H1 (cell line): ENCODE results near the gene WDR33. TPM values are rescaled to one million over a fixed set of nuclear protein-coding genes. Genes with fewer than 3 reads are reported as not detected.
A peak's percentile ranks its signal among the peaks of the same experiment; 100 is the strongest.

Source experiments
- CTCF ChIA-PET: fragments of 300-600 bp; sonication (Branson Sonifier 250); formaldehyde crosslinking; loops from one replicate; lab custom pipeline; 2021; ENCODE audit not compliant: partially characterized antibody; lab: Charles Lee
- POLR2A ChIA-PET: fragments of 300-600 bp; sonication (Branson Sonifier 250); formaldehyde crosslinking; loops from one replicate; lab custom pipeline; 2021; ENCODE audit warnings: inconsistent platforms; ENCODE audit not compliant: partially characterized antibody; lab: Charles Lee
- DNase-seq, 2 experiments: peaks; one replicate each; pipeline versions ENCODE4 v3.0.0 to v3.0.0-alpha.2; 2010 to 2022; ENCODE audit warnings: low spot score in 2 of 2, low read depth in 1 of 2, mixed read lengths in 1 of 2
- FAIRE-seq: peaks from 2 replicates; lab custom pipeline; 2011; peaks lifted over from hg19 to GRCh38; lab: Jason Lieb, UNC
- H2AFZ ChIP-seq: 2 replicates; pipeline ENCODE4 v1.8.1; 2012; ENCODE audit warnings: low read length, inconsistent platforms
- H2AK5ac ChIP-seq: 2 replicates; pipeline ENCODE4 v1.6.1; 2013; ENCODE audit warnings: low read depth, low read length
- H2BK120ac ChIP-seq: replicated peaks from 2 replicates; pipeline ENCODE3; 2013; ENCODE audit warnings: low read depth, low read length, inconsistent platforms
- H2BK12ac ChIP-seq: 2 replicates; pipeline ENCODE4 v1.6.1; 2013; ENCODE audit warnings: low read depth, low read length
- H2BK15ac ChIP-seq: 2 replicates; pipeline ENCODE4 v1.6.1; 2013; ENCODE audit warnings: low read length
- H2BK20ac ChIP-seq: 2 replicates; pipeline ENCODE4 v1.6.1; 2013; ENCODE audit warnings: low read length
- H2BK5ac ChIP-seq: 2 replicates; pipeline ENCODE4 v1.6.1; 2013; ENCODE audit warnings: low read depth, low read length
- H3K14ac ChIP-seq: 2 replicates; pipeline ENCODE4 v1.6.1; 2013; ENCODE audit warnings: inconsistent platforms; ENCODE audit not compliant: insufficient read length
- H3K18ac ChIP-seq: 2 replicates; pipeline ENCODE4 v1.6.1; 2013; ENCODE audit warnings: low read length; ENCODE audit errors: extremely low read depth
- H3K23ac ChIP-seq: 2 replicates; pipeline ENCODE4 v1.6.1; 2013; ENCODE audit warnings: inconsistent platforms; ENCODE audit not compliant: insufficient read length
- H3K23me2 ChIP-seq: 2 replicates; pipeline ENCODE4 v1.6.1; 2013; ENCODE audit warnings: low read depth, low read length
- H3K27ac ChIP-seq: 2 replicates; pipeline ENCODE4 v1.6.1; 2011; ENCODE audit warnings: low read depth, low read length, inconsistent platforms
- H3K27me3 ChIP-seq, 4 experiments: replicated peaks in 1 of 4; 1 replicate in 1 of 4; 2 replicates in 3 of 4; pipeline versions ENCODE4 v1.6.1 to v1.8.1; 2011 to 2013; ENCODE audit warnings: low read length in 3 of 4, mild to moderate bottlenecking in 3 of 4, inconsistent platforms in 2 of 4, mixed read lengths in 2 of 4, moderate library complexity in 1 of 4; ENCODE audit not compliant: control insufficient read depth in 3 of 4, insufficient read depth in 3 of 4; ENCODE audit errors: extremely low read depth in 1 of 4
- H3K36me3 ChIP-seq, 4 experiments: 2 replicates each; pipeline versions ENCODE4 v1.6.1 to v1.8.1; 2011 to 2013; ENCODE audit warnings: mild to moderate bottlenecking in 4 of 4, low read length in 3 of 4, moderate library complexity in 2 of 4, control low read depth in 1 of 4, inconsistent platforms in 1 of 4; ENCODE audit not compliant: insufficient read depth in 4 of 4, control insufficient read depth in 2 of 4
- H3K4ac ChIP-seq: replicated peaks from 2 replicates; pipeline ENCODE3; 2013; ENCODE audit warnings: low read length, low read depth, mixed read lengths, inconsistent platforms; ENCODE audit not compliant: insufficient read length
- H3K4me1 ChIP-seq, 4 experiments: replicated peaks in 1 of 4; 1 replicate in 1 of 4; 2 replicates in 3 of 4; pipeline versions ENCODE4 v1.6.1 to v1.8.1; 2011 to 2013; ENCODE audit warnings: low read length in 3 of 4, inconsistent platforms in 2 of 4, mixed read lengths in 1 of 4; ENCODE audit not compliant: insufficient read depth in 4 of 4, control insufficient read depth in 3 of 4
- H3K4me2 ChIP-seq, 2 experiments: 2 replicates each; pipeline versions ENCODE4 v1.6.1 to v1.8.1; 2011 to 2013; ENCODE audit warnings: low read depth in 2 of 2, low read length in 2 of 2, control low read depth in 1 of 2, inconsistent platforms in 1 of 2, mild to moderate bottlenecking in 1 of 2; ENCODE audit not compliant: insufficient read depth in 1 of 2
- H3K4me3 ChIP-seq, 4 experiments: fragments of 200-600, 300-600 bp in 1 of 4; sonication (generic), shearing (Covaris generic), sonication (Bioruptor Twin) in 1 of 4; 2 replicates each; pipeline versions ENCODE4 v1.5.1 to v1.8.1; 2011 to 2016; ENCODE audit warnings: low read length in 4 of 4, low read depth in 3 of 4, control low read depth in 2 of 4, inconsistent platforms in 2 of 4, mild to moderate bottlenecking in 2 of 4, mixed read lengths in 1 of 4, moderate library complexity in 1 of 4; ENCODE audit not compliant: insufficient read depth in 2 of 4; ENCODE audit errors: extremely low read depth in 1 of 4
- H3K56ac ChIP-seq: replicated peaks from 2 replicates; pipeline ENCODE3; 2013; ENCODE audit warnings: low read depth, mild to moderate bottlenecking, mixed read lengths, low read length, inconsistent platforms; ENCODE audit not compliant: insufficient read length
- H3K79me1 ChIP-seq: 2 replicates; pipeline ENCODE4 v1.6.1; 2013; ENCODE audit warnings: low read depth, low read length, control low read depth
- H3K79me2 ChIP-seq, 2 experiments: 2 replicates each; pipeline versions ENCODE4 v1.6.1 to v1.8.1; 2012 to 2013; ENCODE audit warnings: low read length in 2 of 2, mild to moderate bottlenecking in 2 of 2, inconsistent platforms in 1 of 2; ENCODE audit not compliant: insufficient read depth in 2 of 2, control insufficient read depth in 1 of 2
- H3K9ac ChIP-seq, 4 experiments: replicated peaks in 1 of 4; 1 replicate in 1 of 4; 2 replicates in 3 of 4; pipeline versions ENCODE4 v1.6.1 to v1.8.1; 2011 to 2013; ENCODE audit warnings: low read depth in 3 of 4, low read length in 3 of 4, control low read depth in 2 of 4, mild to moderate bottlenecking in 2 of 4, moderate library complexity in 2 of 4, inconsistent platforms in 1 of 4; ENCODE audit errors: extremely low read depth in 1 of 4
- H3K9me3 ChIP-seq, 2 experiments: 2 replicates each; pipeline versions ENCODE4 v1.6.1 to v1.8.1; 2012 to 2013; ENCODE audit warnings: mild to moderate bottlenecking in 2 of 2, moderate library complexity in 2 of 2, control low read depth in 1 of 2, inconsistent platforms in 1 of 2, low read depth in 1 of 2, low read length in 1 of 2, mixed read lengths in 1 of 2; ENCODE audit not compliant: insufficient read depth in 2 of 2
- H4K20me1 ChIP-seq, 2 experiments: replicated peaks in 1 of 2; 2 replicates each; pipeline versions ENCODE3 to v1.8.1; 2011 to 2013; ENCODE audit warnings: inconsistent platforms in 2 of 2, low read length in 2 of 2, mild to moderate bottlenecking in 1 of 2; ENCODE audit not compliant: insufficient read depth in 2 of 2, control insufficient read depth in 1 of 2
- H4K5ac ChIP-seq: 2 replicates; pipeline ENCODE4 v1.6.1; 2013; ENCODE audit warnings: low read length, low read depth, mixed read lengths, inconsistent platforms; ENCODE audit not compliant: insufficient read length
- H4K8ac ChIP-seq: 2 replicates; pipeline ENCODE4 v1.8.0; 2013; ENCODE audit warnings: mild to moderate bottlenecking, moderate library complexity, low read length, inconsistent platforms; ENCODE audit not compliant: insufficient read depth; ENCODE audit errors: extremely low read depth
- H4K91ac ChIP-seq: replicated peaks from 2 replicates; pipeline ENCODE3; 2013; ENCODE audit warnings: low read length, mixed read lengths, inconsistent platforms; ENCODE audit not compliant: insufficient read length
- BCL11A ChIP-seq, 2 experiments: IDR thresholded peaks; one replicate each; pipeline ENCODE4 v1.6.1; 2011; ENCODE audit warnings: low read depth in 2 of 2, low read length in 2 of 2, mild to moderate bottlenecking in 2 of 2
- CEBPB ChIP-seq: IDR thresholded peaks from 2 replicates; pipeline ENCODE4 v1.6.1; 2012; ENCODE audit warnings: low read depth, low read length
- JUND ChIP-seq: IDR thresholded peaks from 2 replicates; pipeline ENCODE4 v1.6.1; 2011; ENCODE audit warnings: mild to moderate bottlenecking, improper control_type of control experiment, low read length
- NRF1 ChIP-seq: IDR thresholded peaks from 2 replicates; pipeline ENCODE4 v1.6.1; 2011; ENCODE audit warnings: mild to moderate bottlenecking, low read depth, low read length, improper control_type of control experiment
- RNF2 ChIP-seq: fragments of 200-900, 300-1000 bp; sonication (generic); IDR thresholded peaks from 2 replicates; pipeline ENCODE4 v1.7.1; 2016; ENCODE audit warnings: borderline replicate concordance, low read depth, mild to moderate bottlenecking, antibody characterized with exemption, low read length; ENCODE audit not compliant: poor library complexity, severe bottlenecking; ENCODE audit errors: missing control alignments
- SP1 ChIP-seq: IDR thresholded peaks from 2 replicates; pipeline ENCODE4 v1.6.1; 2011; ENCODE audit warnings: low read depth, low read length
- WGBS, 2 experiments: shearing (Covaris generic) in 1 of 2; methylation state at CpG; one replicate each; pipeline versions ENCODE4 v1.1.6 to v1.1.7; 2013 to 2015; ENCODE audit warnings: low lambda C conversion rate in 2 of 2, mixed read lengths in 2 of 2, inconsistent platforms in 1 of 2, low coverage in 1 of 2, missing lambda C conversion rate in 1 of 2; ENCODE audit not compliant: insufficient replicate concordance in 2 of 2, insufficient coverage in 1 of 2, insufficient read length in 1 of 2; ENCODE audit errors: extremely low coverage in 1 of 2, missing lambda C conversion rate in 1 of 2; 5-methylcytosine and 5-hydroxymethylcytosine counted together
- polyA plus RNA-seq, 7 experiments: library from polyadenylated mRNA; depleted of rRNA in 3 of 7; stranded (reverse) in 5 of 7; unstranded in 2 of 7; fragments of >200 nt in 5 of 7; fragments of 200-250 nt in 2 of 7; gene quantifications; 1 replicate in 5 of 7; 2 replicates in 1 of 7; 4 replicates in 1 of 7; pipeline versions ENCODE4 v1.2.1 to v1.2.3, GENCODE V29; 2011 to 2013; ENCODE audit warnings: missing spikeins in 2 of 7, mixed read lengths in 2 of 7
- total RNA-seq: library from RNA; stranded (reverse); fragmentation: NEBNext Ultra II Directional; extraction: Animal tissue kit (Norgen Biotek cat#: 25700); gene quantifications from 2 replicates; pipeline ENCODE4 v1.2.1, GENCODE V29; 2021
- TF ChIP-seq, protein P1 (sequence below), 3 experiments: IDR thresholded peaks; 1 replicate in 2 of 3; 2 replicates in 1 of 3; pipeline versions ENCODE4 v1.5.1 to v1.6.1; 2011; ENCODE audit warnings: low read length in 3 of 3, mild to moderate bottlenecking in 3 of 3, inconsistent platforms in 2 of 3, low read depth in 1 of 3, moderate library complexity in 1 of 3; ENCODE audit not compliant: insufficient read depth in 1 of 3; ENCODE audit errors: control extremely low read depth in 1 of 3

WDR33 gene
- total and polyA plus RNA-seq, 2 of the 8 experiments (the other 6 are each of a cell fraction or from before 2014, with no cell fraction given) = 18.1 to 82.7 TPM

DNA sequence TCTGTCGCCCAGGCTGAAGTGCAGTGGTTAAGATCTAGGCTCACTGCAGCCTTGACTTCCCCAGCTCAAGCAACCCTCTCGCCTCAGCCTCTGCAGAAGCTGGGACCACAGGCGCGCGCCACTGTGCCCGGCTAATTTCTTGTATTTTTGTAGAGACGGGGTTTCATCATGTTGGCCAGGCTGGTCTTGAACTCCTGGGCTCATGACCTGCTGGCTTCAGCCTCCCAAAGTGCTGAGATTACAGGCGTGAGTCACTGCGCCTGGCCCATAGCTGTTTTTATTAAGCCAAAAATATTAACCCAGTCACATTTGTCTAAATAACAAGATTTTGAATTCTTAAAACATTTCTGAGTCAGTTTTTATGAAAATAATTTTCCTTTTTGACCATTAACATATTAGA is 116.0 kb downstream of the WDR33 start:
- Histone ChIP-seq H3K9ac (no peak overlapping the region), H2BK120ac (no peak overlapping the region), H4K5ac (no peak overlapping the region), H3K18ac (no peak overlapping the region), H2BK20ac (no peak overlapping the region), H3K23me2 (no peaks in the 10 kb centered on the region), H3K4me2 (peak overlapping the region; percentile 47 to 72; a peak in 1 of 4 replicates), H3K27me3 (peaks cover 0 to 8% (median 5%) of the 10 kb centered on the region in 4 experiments; a peak in 3 of 7 replicates), H3K14ac (no peak overlapping the region), H3K9me3 (peaks cover 12 to 13% of the 10 kb centered on the region in 2 experiments), H2BK15ac (no peak overlapping the region), H3K36me3 (no peaks in the 10 kb centered on the region), H3K79me1 (no peaks in the 10 kb centered on the region), H3K79me2 (no peaks in the 10 kb centered on the region), H3K56ac (no peak overlapping the region), H4K8ac (no peak overlapping the region), H3K4me3 (peak overlapping the region in 1 of 4 experiments; percentile 58; a peak in 2 of 8 replicates), H2BK5ac (no peak overlapping the region), H3K27ac (no peak overlapping the region), H2AK5ac (no peak overlapping the region), H3K23ac (no peak overlapping the region), H2AFZ (no peak overlapping the region), H3K4me1 (no peaks in the 10 kb centered on the region), H3K4ac (no peak overlapping the region), H2BK12ac (no peak overlapping the region), H4K20me1 (no peaks in the 10 kb centered on the region), H4K91ac (no peak overlapping the region)
- CTCF ChIA-PET = interaction anchor here (0.7 to 5.6 kb wide), 11 partner anchors 13 to 169 kb away, joined by 3 to 40 read pairs (median 5); no protein-coding TSS in a partner anchor
- DNase-seq = no peak
- POLR2A ChIA-PET = interaction anchor here (1.0 kb wide), 1 partner anchor 8 kb away, joined by 3 read pairs; no protein-coding TSS in a partner anchor
- FAIRE-seq = no peak
- no peak for TF ChIP-seq NRF1
- no peak for TF ChIP-seq BCL11A (IDR thresholded peaks at IDR 0.05; ENCODE audit: low read depth in 2 of 2, low read length in 2 of 2)
- TF ChIP-seq, protein P1, sequence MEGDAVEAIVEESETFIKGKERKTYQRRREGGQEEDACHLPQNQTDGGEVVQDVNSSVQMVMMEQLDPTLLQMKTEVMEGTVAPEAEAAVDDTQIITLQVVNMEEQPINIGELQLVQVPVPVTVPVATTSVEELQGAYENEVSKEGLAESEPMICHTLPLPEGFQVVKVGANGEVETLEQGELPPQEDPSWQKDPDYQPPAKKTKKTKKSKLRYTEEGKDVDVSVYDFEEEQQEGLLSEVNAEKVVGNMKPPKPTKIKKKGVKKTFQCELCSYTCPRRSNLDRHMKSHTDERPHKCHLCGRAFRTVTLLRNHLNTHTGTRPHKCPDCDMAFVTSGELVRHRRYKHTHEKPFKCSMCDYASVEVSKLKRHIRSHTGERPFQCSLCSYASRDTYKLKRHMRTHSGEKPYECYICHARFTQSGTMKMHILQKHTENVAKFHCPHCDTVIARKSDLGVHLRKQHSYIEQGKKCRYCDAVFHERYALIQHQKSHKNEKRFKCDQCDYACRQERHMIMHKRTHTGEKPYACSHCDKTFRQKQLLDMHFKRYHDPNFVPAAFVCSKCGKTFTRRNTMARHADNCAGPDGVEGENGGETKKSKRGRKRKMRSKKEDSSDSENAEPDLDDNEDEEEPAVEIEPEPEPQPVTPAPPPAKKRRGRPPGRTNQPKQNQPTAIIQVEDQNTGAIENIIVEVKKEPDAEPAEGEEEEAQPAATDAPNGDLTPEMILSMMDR (IDR thresholded peaks at IDR 0.05; ENCODE audit: control extremely low read depth in 1 of 3, insufficient read depth in 1 of 3, low read depth in 1 of 3, low read length in 3 of 3) = no peak
- no peak for TF ChIP-seq SP1
- no peak for TF ChIP-seq RNF2
- TF ChIP-seq JUND = no peak
- no peak for TF ChIP-seq CEBPB
- WGBS, 2 experiments = 87% methylated on average over 8 of the region's 9 CpGs; no CpG with 5 or more reads in 1 of the 2 experiments
